Vagina (tissue), 2 donors: Measurements from ENCODE around the gene UNC13B.

ENCODE experiments used
- CTCF ChIP-seq, 3 experiments: fragments of 450-650 bp in 2 of 3; fragments of 200-600 bp in 1 of 3; sonication (generic) in 1 of 3; IDR thresholded peaks; one replicate each; pipeline ENCODE4 v1.5.1; 2017 to 2019; ENCODE audit warnings: antibody characterized with exemption in 3 of 3, mild to moderate bottlenecking in 2 of 3, moderate library complexity in 2 of 3
- POLR2A ChIP-seq, 2 donors: fragments of 450-650 bp; IDR thresholded peaks; one replicate each; pipeline ENCODE4 v1.6.1; 2017; ENCODE audit warnings: antibody characterized with exemption in 2 of 2, mild to moderate bottlenecking in 2 of 2, moderate library complexity in 2 of 2

GRCh38 chr9:35115680-35116538 is 45.9 kb upstream of the UNC13B start, which contains the start of gene ATOSB:
- no peak for TF ChIP-seq CTCF (IDR thresholded peaks at IDR 0.05)
- TF ChIP-seq POLR2A (IDR thresholded peaks at IDR 0.05) = peak in 1 of 2 donors; percentile 32
